Neuronal stem cell (in vitro differentiated cells): Measurements from ENCODE around the gene GJD3. TPM values are rescaled to one million over a fixed set of nuclear protein-coding genes. Genes with fewer than 3 reads are reported as not detected.
A peak's percentile ranks its signal among the peaks of the same experiment; 100 is the strongest.

Experiments used
- DNase-seq: peaks from one replicate; pipeline ENCODE4 v3.0.0-alpha.2; 2013; ENCODE audit warnings: low spot score
- H2AFZ ChIP-seq: one replicate; pipeline ENCODE4 v1.6.1; 2013; ENCODE audit warnings: mild to moderate bottlenecking, low read length, inconsistent platforms
- H2AK5ac ChIP-seq: 2 replicates; pipeline ENCODE4 v1.6.1; 2013; ENCODE audit warnings: low read depth, mild to moderate bottlenecking, inconsistent platforms, low read length, moderate library complexity, mixed read lengths
- H2BK120ac ChIP-seq: 2 replicates; pipeline ENCODE4 v1.6.1; 2013; ENCODE audit warnings: low read depth, mild to moderate bottlenecking, inconsistent platforms, low read length, moderate library complexity, mixed read lengths
- H2BK12ac ChIP-seq: one replicate; pipeline ENCODE4 v1.6.1; 2013; ENCODE audit warnings: low read length, inconsistent platforms
- H2BK15ac ChIP-seq: 2 replicates; pipeline ENCODE4 v1.6.1; 2013; ENCODE audit warnings: mild to moderate bottlenecking, low read length, inconsistent platforms, mixed read lengths
- H2BK5ac ChIP-seq: one replicate; pipeline ENCODE4 v1.6.1; 2013; ENCODE audit warnings: inconsistent platforms, mild to moderate bottlenecking, low read length, moderate library complexity
- H3K14ac ChIP-seq: one replicate; pipeline ENCODE4 v1.6.1; 2013; ENCODE audit warnings: low read length, inconsistent platforms
- H3K18ac ChIP-seq: 2 replicates; pipeline ENCODE4 v1.6.1; 2013; ENCODE audit warnings: low read length, inconsistent platforms
- H3K23ac ChIP-seq: 2 replicates; pipeline ENCODE4 v1.6.1; 2013; ENCODE audit warnings: low read depth, mild to moderate bottlenecking, mixed read lengths, low read length, inconsistent platforms; ENCODE audit not compliant: poor library complexity
- H3K27ac ChIP-seq: replicated peaks from 3 replicates; pipeline ENCODE4 v1.5.1; 2013; ENCODE audit warnings: low read length, inconsistent platforms
- H3K27me3 ChIP-seq, 3 experiments: 2 replicates each; pipeline ENCODE4 v1.6.1; 2013; ENCODE audit warnings: low read length in 3 of 3, mild to moderate bottlenecking in 2 of 3, inconsistent platforms in 1 of 3, low read depth in 1 of 3, mixed read lengths in 1 of 3, moderate library complexity in 1 of 3; ENCODE audit not compliant: control insufficient read depth in 3 of 3, insufficient read depth in 3 of 3
- H3K36me3 ChIP-seq, 2 donors: replicated peaks in 1 of 2; 2 replicates each; pipeline ENCODE4 v1.6.1; 2013; ENCODE audit warnings: low read length in 2 of 2; ENCODE audit not compliant: control insufficient read depth in 2 of 2, insufficient read depth in 2 of 2
- H3K4ac ChIP-seq: 2 replicates; pipeline ENCODE4 v1.6.1; 2013; ENCODE audit warnings: inconsistent platforms, mild to moderate bottlenecking, low read length, moderate library complexity
- H3K4me1 ChIP-seq, 2 donors: 1 replicate in 1 of 2; 2 replicates in 1 of 2; pipeline ENCODE4 v1.6.1; 2013; ENCODE audit warnings: low read length in 2 of 2, low read depth in 1 of 2; ENCODE audit not compliant: control insufficient read depth in 2 of 2, insufficient read depth in 1 of 2
- H3K4me2 ChIP-seq: one replicate; pipeline ENCODE4 v1.6.1; 2013; ENCODE audit warnings: mild to moderate bottlenecking, low read length, inconsistent platforms; ENCODE audit not compliant: insufficient read depth, poor library complexity, severe bottlenecking
- H3K4me3 ChIP-seq, 2 donors: 2 replicates each; pipeline ENCODE4 v1.5.1; 2013; ENCODE audit warnings: low read length in 2 of 2, mild to moderate bottlenecking in 2 of 2, inconsistent platforms in 1 of 2, moderate library complexity in 1 of 2
- H3K79me1 ChIP-seq: one replicate; pipeline ENCODE4 v1.6.1; 2013; ENCODE audit warnings: low read depth, mild to moderate bottlenecking, inconsistent platforms, low read length, moderate library complexity
- H3K9ac ChIP-seq: one replicate; pipeline ENCODE4 v1.6.1; 2013; ENCODE audit warnings: mild to moderate bottlenecking, low read depth, low read length, inconsistent platforms; ENCODE audit not compliant: poor library complexity
- H3K9me3 ChIP-seq, 2 donors: replicated peaks in 1 of 2; 2 replicates each; pipeline versions ENCODE3 to v1.6.1; 2013; ENCODE audit warnings: low read length in 2 of 2, mild to moderate bottlenecking in 2 of 2, inconsistent platforms in 1 of 2, low read depth in 1 of 2, mixed read lengths in 1 of 2, moderate library complexity in 1 of 2; ENCODE audit not compliant: control insufficient read depth in 2 of 2, insufficient read depth in 1 of 2
- H4K8ac ChIP-seq: one replicate; pipeline ENCODE4 v1.6.1; 2013; ENCODE audit warnings: low read depth, mild to moderate bottlenecking, inconsistent platforms, low read length, moderate library complexity
- H4K91ac ChIP-seq: one replicate; pipeline ENCODE4 v1.6.1; 2013; ENCODE audit warnings: low read length, low read depth, mild to moderate bottlenecking, inconsistent platforms; ENCODE audit not compliant: poor library complexity
- WGBS, 2 donors: extraction: QIAGEN DNeasy Blood & Tissue Kit; methylation state at CpG; one replicate each; pipeline ENCODE4 v1.1.7; 2013; ENCODE audit warnings: missing lambda C conversion rate in 2 of 2, mixed read lengths in 1 of 2; ENCODE audit not compliant: insufficient read length in 2 of 2, insufficient replicate concordance in 1 of 2; ENCODE audit errors: extremely low coverage in 2 of 2; 5-methylcytosine and 5-hydroxymethylcytosine counted together
- small RNA-seq: library from polyadenylated mRNA; stranded (forward); fragments of <200 nt; extraction: miRNeasy Mini kit (QIAGEN cat#:217004); gene quantifications from one replicate; pipeline ENCODE3, GENCODE V24; 2013; ENCODE audit not compliant: insufficient read depth

The GJD3 gene

GRCh38 chr17:40314584-40314956, 50.0 kb downstream of the GJD3 start:
- no peak for DNase-seq
- Histone ChIP-seq H3K23ac (peak overlapping the region; percentile 60), H3K9ac (no peak overlapping the region), H2BK5ac (no peak overlapping the region), H3K18ac (no peak overlapping the region), H3K36me3 (no peaks in the 10 kb centered on the region), H3K14ac (no peak overlapping the region), H3K9me3 (peaks cover 0 to 3% of the 10 kb centered on the region in 2 donors), H2BK12ac (no peak overlapping the region), H2BK15ac (peak overlapping the region; percentile 96), H3K4me2 (no peak overlapping the region), H3K4me3 (no peak overlapping the region), H2BK120ac (no peak overlapping the region), H4K91ac (no peak overlapping the region), H3K4ac (no peak overlapping the region), H2AK5ac (peak overlapping the region; percentile 90), H3K27me3 (peaks cover 0 to 15% (median 0%) of the 10 kb centered on the region in 3 experiments), H3K27ac (no peak overlapping the region), H2AFZ (no peak overlapping the region), H3K4me1 (peaks cover 21 to 25% of the 10 kb centered on the region in 2 donors), H3K79me1 (peaks cover 2% of the 10 kb centered on the region), H4K8ac (no peak overlapping the region)
- WGBS, 2 donors, result no CpG with 5 or more reads among the region's 3 CpGs

GRCh38 chr17:40313668-40314583, 50.6 kb downstream of the GJD3 start:
- H4K91ac ChIP-seq, result no peak overlapping the region
- no peak overlapping the region for H2AFZ ChIP-seq
- H3K4me2 ChIP-seq, result no peak overlapping the region
- DNase-seq, result no peak
- H3K4ac ChIP-seq, result no peak overlapping the region
- H3K27ac ChIP-seq, result no peak overlapping the region
- no peak overlapping the region for H4K8ac ChIP-seq
- no CpG with 5 or more reads among the region's 7 CpGs for WGBS, 2 donors
- H2BK15ac ChIP-seq, result peak overlapping the region; percentile 96
- peak overlapping the region; percentile 80 for H3K9ac ChIP-seq
- H2BK5ac ChIP-seq, result peak overlapping the region; percentile 16
- H3K14ac ChIP-seq, result no peak overlapping the region
- H3K4me1 ChIP-seq, result peaks cover 20 to 27% of the 10 kb centered on the region in 2 donors
- H2BK120ac ChIP-seq, result no peak overlapping the region
- peak overlapping the region; percentile 90 for H2AK5ac ChIP-seq
- peaks cover 0 to 3% of the 10 kb centered on the region in 2 donors for H3K9me3 ChIP-seq
- no peak overlapping the region for H3K4me3 ChIP-seq
- no peak overlapping the region for H3K18ac ChIP-seq
- H2BK12ac ChIP-seq, result no peak overlapping the region
- H3K23ac ChIP-seq, result no peak overlapping the region
- peaks cover 2% of the 10 kb centered on the region for H3K79me1 ChIP-seq
- H3K27me3 ChIP-seq, result peaks cover 0 to 12% (median 0%) of the 10 kb centered on the region in 3 experiments
- no peaks in the 10 kb centered on the region for H3K36me3 ChIP-seq

Small RNAs within 50 kb of the gene (small RNA-seq; reads per million reads assigned to genes)
- not detected for gene RF00019
- gene RNA5SP441, result not detected
